Stimulated activated naive CD8-positive, alpha-beta T cell treated with anti-CD3 and anti-CD28 coated beads, Interleukin-15, amount 100 ng/mL, for 72 hours (primary cell): ENCODE measurements around the gene STK39.
A peak's percentile ranks its signal among the peaks of the same experiment; 100 is the strongest.

ENCODE experiments used
- ATAC-seq: fragments of 150-1000 bp; cut with Tn5 transposase; 2 replicates; pipeline ENCODE4 v1.10.0; 2021; ENCODE audit warnings: mild to moderate bottlenecking, moderate library complexity
- DNase-seq, 2 donors: peaks; one replicate each; pipeline ENCODE4 v3.0.0; 2021 to 2022
- H3K27ac Mint-ChIP-seq, 2 donors: one replicate each; pipeline ENCODE4 v1.8.0; 2022; ENCODE audit warnings: mild to moderate bottlenecking in 2 of 2, mixed read lengths in 2 of 2, moderate library complexity in 2 of 2
- H3K27me3 Mint-ChIP-seq: one replicate; pipeline ENCODE4 v1.8.0; 2022; ENCODE audit warnings: mixed read lengths
- H3K4me1 Mint-ChIP-seq: one replicate; pipeline ENCODE4 v1.8.0; 2022; ENCODE audit warnings: mild to moderate bottlenecking, mixed read lengths
- H3K4me3 Mint-ChIP-seq, 2 donors: one replicate each; pipeline ENCODE4 v1.8.0; 2022; ENCODE audit warnings: mild to moderate bottlenecking in 2 of 2, mixed read lengths in 2 of 2, moderate library complexity in 1 of 2
- H3K9me3 Mint-ChIP-seq, 2 donors: one replicate each; pipeline ENCODE4 v1.8.0; 2022; ENCODE audit warnings: mixed read lengths in 2 of 2

The STK39 gene

GRCh38 chr2:168252976-168253375 is 5.6 kb upstream of the STK39 start:
- no peak for ATAC-seq
- H3K4me1 Mint-ChIP-seq: peaks cover 8% of the 10 kb centered on the region
- no peak for DNase-seq
- no peak overlapping the region for H3K27ac Mint-ChIP-seq
- no peaks in the 10 kb centered on the region for H3K27me3 Mint-ChIP-seq
- peaks cover 0 to 6% of the 10 kb centered on the region in 2 donors for H3K9me3 Mint-ChIP-seq
- H3K4me3 Mint-ChIP-seq: no peak overlapping the region

GRCh38 chr2:168246483-168247340 is 683 bp downstream of the STK39 start:
- peak; percentile 66 for ATAC-seq
- Mint-ChIP-seq H3K4me1 (peaks cover 38% of the 10 kb centered on the region), H3K27ac (peak overlapping the region; percentile 85 to 93), H3K27me3 (no peaks in the 10 kb centered on the region), H3K4me3 (peak overlapping the region; percentile 85 to 86), H3K9me3 (no peaks in the 10 kb centered on the region)
- DNase-seq: peak; percentile 76 to 82

GRCh38 chr2:168246072-168246482 is 1.3 kb downstream of the STK39 start:
- Mint-ChIP-seq H3K27me3 (no peaks in the 10 kb centered on the region), H3K4me1 (peaks cover 38% of the 10 kb centered on the region), H3K9me3 (no peaks in the 10 kb centered on the region), H3K27ac (peak overlapping the region; percentile 85 to 93), H3K4me3 (peak overlapping the region; percentile 85 to 86)
- DNase-seq (no peak), ATAC-seq (no peak)

GRCh38 chr2:168245074-168245825 is 2.1 kb downstream of the STK39 start:
- Mint-ChIP-seq H3K4me1 (peaks cover 38% of the 10 kb centered on the region), H3K9me3 (no peaks in the 10 kb centered on the region), H3K27me3 (no peaks in the 10 kb centered on the region), H3K4me3 (peak overlapping the region; percentile 75 to 85), H3K27ac (peak overlapping the region; percentile 13 to 69)
- ATAC-seq (no peak), DNase-seq (no peak)

- DNase-seq (peak; percentile 27 to 57), ATAC-seq (peak; percentile 44)
- Mint-ChIP-seq H3K4me3 (peak overlapping the region; percentile 75 to 85), H3K9me3 (no peaks in the 10 kb centered on the region), H3K4me1 (peaks cover 38% of the 10 kb centered on the region), H3K27me3 (no peaks in the 10 kb centered on the region), H3K27ac (peak overlapping the region in 1 of 2 donors; percentile 86)
Observed at GRCh38 chr2:168244318-168244717, 3.1 kb downstream of the STK39 start.

GRCh38 chr2:168243061-168243460 is 4.3 kb downstream of the STK39 start:
- H3K27ac Mint-ChIP-seq: no peak overlapping the region

GRCh38 chr2:168241746-168242145 is 5.6 kb downstream of the STK39 start:
- no peak for DNase-seq
- Mint-ChIP-seq H3K27ac (no peak overlapping the region), H3K4me1 (peaks cover 33% of the 10 kb centered on the region)

More at GRCh38 chr2:168243061-168243460, 4.3 kb downstream of the STK39 start:
- H3K27me3 Mint-ChIP-seq: no peaks in the 10 kb centered on the region
- no peak overlapping the region for H3K4me3 Mint-ChIP-seq
- DNase-seq (no peak), ATAC-seq (no peak)
- no peaks in the 10 kb centered on the region for H3K9me3 Mint-ChIP-seq
- peaks cover 31% of the 10 kb centered on the region for H3K4me1 Mint-ChIP-seq

GRCh38 chr2:168241208-168241607 is 6.2 kb downstream of the STK39 start:
- Mint-ChIP-seq H3K4me3 (no peak overlapping the region), H3K27me3 (no peaks in the 10 kb centered on the region), H3K4me1 (peaks cover 33% of the 10 kb centered on the region), H3K9me3 (no peaks in the 10 kb centered on the region), H3K27ac (no peak overlapping the region)
- peak; percentile 44 for ATAC-seq
- DNase-seq: no peak

More at GRCh38 chr2:168241746-168242145, 5.6 kb downstream of the STK39 start:
- no peaks in the 10 kb centered on the region for H3K27me3 Mint-ChIP-seq
- ATAC-seq: no peak
- H3K4me3 Mint-ChIP-seq: no peak overlapping the region
- no peaks in the 10 kb centered on the region for H3K9me3 Mint-ChIP-seq

- DNase-seq: no peak
- ATAC-seq: no peak
- no peaks in the 10 kb centered on the region for H3K27me3 Mint-ChIP-seq
- H3K27ac Mint-ChIP-seq: no peak overlapping the region
- no peaks in the 10 kb centered on the region for H3K9me3 Mint-ChIP-seq
- H3K4me1 Mint-ChIP-seq: peaks cover 28% of the 10 kb centered on the region
- H3K4me3 Mint-ChIP-seq: no peak overlapping the region
Observed at GRCh38 chr2:168239281-168239680, 8.1 kb downstream of the STK39 start.

GRCh38 chr2:168237741-168238140 is 9.7 kb downstream of the STK39 start:
- no peak for DNase-seq
- H3K27me3 Mint-ChIP-seq: no peaks in the 10 kb centered on the region
- H3K4me3 Mint-ChIP-seq: no peak overlapping the region
- H3K4me1 Mint-ChIP-seq: peaks cover 29% of the 10 kb centered on the region
- no peak overlapping the region for H3K27ac Mint-ChIP-seq
- no peaks in the 10 kb centered on the region for H3K9me3 Mint-ChIP-seq
- no peak for ATAC-seq

- Mint-ChIP-seq H3K4me1 (peaks cover 29% of the 10 kb centered on the region), H3K9me3 (peaks cover 9 to 10% of the 10 kb centered on the region in 2 donors), H3K27me3 (no peaks in the 10 kb centered on the region), H3K27ac (peak overlapping the region in 1 of 2 donors; percentile 85), H3K4me3 (peak overlapping the region; percentile 13 to 70)
- no peak for DNase-seq
- peak; percentile 89 for ATAC-seq
Observed at GRCh38 chr2:168234407-168235085, 12.8 kb downstream of the STK39 start.

GRCh38 chr2:168233726-168234406 is 13.5 kb downstream of the STK39 start:
- Mint-ChIP-seq H3K9me3 (peaks cover 9 to 10% of the 10 kb centered on the region in 2 donors), H3K4me3 (peak overlapping the region in 1 of 2 donors; percentile 70), H3K27ac (peak overlapping the region in 1 of 2 donors; percentile 85), H3K4me1 (peaks cover 29% of the 10 kb centered on the region), H3K27me3 (no peaks in the 10 kb centered on the region)
- DNase-seq (no peak), ATAC-seq (peak; percentile 63)

GRCh38 chr2:168233166-168233565 is 14.2 kb downstream of the STK39 start:
- no peak overlapping the region for H3K4me3 Mint-ChIP-seq
- H3K27ac Mint-ChIP-seq: no peak overlapping the region
- peaks cover 29% of the 10 kb centered on the region for H3K4me1 Mint-ChIP-seq
- ATAC-seq: no peak
- peaks cover 9 to 10% of the 10 kb centered on the region in 2 donors for H3K9me3 Mint-ChIP-seq
- DNase-seq: no peak
- no peaks in the 10 kb centered on the region for H3K27me3 Mint-ChIP-seq

GRCh38 chr2:168231609-168232241 is 15.7 kb downstream of the STK39 start:
- no peak overlapping the region for H3K27ac Mint-ChIP-seq
- peaks cover 9 to 10% of the 10 kb centered on the region in 2 donors for H3K9me3 Mint-ChIP-seq
- ATAC-seq (no peak), DNase-seq (no peak)
- no peak overlapping the region for H3K4me3 Mint-ChIP-seq
- peaks cover 23% of the 10 kb centered on the region for H3K4me1 Mint-ChIP-seq
- no peaks in the 10 kb centered on the region for H3K27me3 Mint-ChIP-seq
